Stromal cell of bone marrow (primary cell): ENCODE data around the gene CCNY.

Experiments
- DNase-seq: peaks from one replicate; pipeline ENCODE4 v3.0.0-alpha.2; 2012; ENCODE audit warnings: low read depth

CCNY gene

DNA sequence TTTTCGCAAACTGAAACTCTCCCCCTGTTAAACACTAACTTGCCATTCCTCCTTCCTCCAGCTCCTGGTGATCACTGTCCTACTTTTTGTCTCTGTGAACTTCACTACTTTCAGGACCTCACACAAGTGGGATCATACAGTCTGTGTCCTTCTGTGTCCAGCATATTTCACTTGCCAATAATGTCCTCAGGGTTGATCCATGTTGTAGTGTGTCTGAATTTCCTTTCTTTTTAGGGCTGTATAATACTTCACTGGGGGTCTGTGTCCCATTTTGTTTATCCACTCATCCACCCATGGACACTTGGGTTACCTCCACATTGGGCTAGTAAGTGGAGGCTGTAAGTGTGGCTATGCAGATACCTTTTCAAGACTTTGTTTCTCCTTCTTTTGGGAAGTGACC lies 226.1 kb downstream of the CCNY start:
- DNase-seq: no peak

DNA sequence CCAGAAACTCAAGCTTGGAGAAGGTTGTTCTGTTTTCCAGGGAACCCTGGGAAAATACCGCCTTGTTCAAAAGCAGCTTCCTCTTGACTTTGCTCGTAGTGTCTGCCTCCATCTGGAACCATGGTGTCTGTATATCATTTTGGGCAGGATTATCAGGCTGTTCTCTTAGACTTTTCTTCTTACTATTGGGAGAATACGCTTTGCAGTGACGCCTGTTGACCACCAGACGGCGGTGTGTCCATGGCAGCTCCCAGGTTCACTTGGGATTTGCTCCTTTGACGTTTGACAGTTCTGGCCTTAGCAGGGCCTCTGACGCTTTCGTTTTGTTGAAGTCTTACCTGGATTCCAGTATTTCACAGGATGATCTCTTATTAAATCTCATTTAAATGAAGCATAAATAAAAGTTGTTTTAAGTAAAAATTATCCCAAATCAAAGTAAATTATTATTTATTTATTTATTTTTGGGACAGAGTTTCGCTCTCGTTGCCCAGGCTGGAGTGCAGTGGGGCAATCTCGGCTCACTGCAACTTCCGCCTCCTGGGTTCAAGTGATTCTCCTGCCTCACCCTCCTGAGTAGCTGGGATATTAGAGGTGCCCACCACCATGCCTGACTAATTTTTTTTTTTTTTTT lies 227.1 kb downstream of the CCNY start:
- peak; percentile 58 for DNase-seq

DNA sequence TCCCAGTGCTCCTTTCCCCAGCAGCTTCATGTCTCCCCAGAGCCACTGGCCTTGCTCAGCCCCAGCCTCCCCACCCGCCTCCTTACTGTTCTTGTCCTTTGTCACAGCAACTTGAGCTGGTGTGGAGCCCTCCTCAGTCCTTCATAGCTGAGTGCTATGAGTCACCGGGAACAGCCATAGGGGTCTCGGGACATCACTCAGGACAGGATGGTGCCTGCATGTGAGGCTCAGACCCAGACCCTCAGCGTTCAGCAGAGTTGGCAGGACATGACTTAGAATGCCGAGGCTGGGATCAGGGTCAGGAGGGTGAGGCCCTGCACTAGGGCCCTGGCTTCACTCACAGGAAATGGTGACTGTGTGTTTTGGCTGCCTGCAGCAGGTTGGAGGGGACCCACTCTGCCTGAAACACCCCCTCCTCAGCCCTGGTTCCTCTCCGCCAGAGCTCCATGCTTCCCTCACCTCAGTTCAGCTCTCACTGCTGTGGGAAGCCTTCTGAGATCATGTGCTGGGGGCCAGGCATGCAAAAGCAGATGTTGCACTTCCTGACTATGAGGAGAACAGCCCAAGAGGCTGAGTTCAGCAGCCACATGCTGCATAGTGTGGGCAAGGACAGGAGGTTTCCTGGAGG lies 228.1 kb downstream of the CCNY start:
- no peak for DNase-seq

GRCh38 chr10:35565602-35566081 lies 229.3 kb downstream of the CCNY start:
- DNase-seq: no peak

- no peak for DNase-seq
These were observed 231.6 kb downstream of the CCNY start for GRCh38 chr10:35567951-35568350.

- DNase-seq: no peak
These were observed 232.2 kb downstream of the CCNY start for GRCh38 chr10:35568483-35569015.

DNA sequence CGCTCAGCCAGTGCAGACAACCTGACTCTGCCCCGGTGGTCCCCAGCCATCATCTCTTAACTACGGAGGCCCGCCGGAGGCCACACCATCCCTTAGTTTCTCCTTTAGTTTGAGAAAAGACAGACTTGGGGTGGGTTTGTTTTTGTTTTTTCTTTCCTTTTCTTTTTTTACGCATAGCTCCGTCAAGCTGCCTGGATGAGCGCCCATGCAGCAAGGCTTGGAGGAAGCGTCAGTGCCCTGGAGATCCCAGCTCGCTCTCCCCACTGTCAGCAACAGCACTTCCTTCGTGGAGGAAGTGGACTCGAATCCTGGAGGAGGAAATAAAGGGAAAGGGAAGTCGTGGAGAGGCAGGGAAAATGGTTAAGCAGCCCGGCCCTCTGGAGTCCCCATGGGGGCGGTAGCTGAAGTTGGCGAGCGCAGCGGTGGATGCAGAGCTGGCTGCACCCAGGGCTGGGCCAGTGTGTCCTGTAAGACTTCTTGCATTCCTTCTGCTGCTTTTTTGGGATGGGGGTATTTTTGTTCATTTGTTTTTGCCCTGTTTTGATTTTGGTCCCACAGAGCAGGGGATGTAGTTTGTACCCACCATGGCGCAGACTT lies 232.9 kb downstream of the CCNY start:
- no peak for DNase-seq

GRCh38 chr10:35569836-35570235 lies 233.5 kb downstream of the CCNY start:
- no peak for DNase-seq

DNA sequence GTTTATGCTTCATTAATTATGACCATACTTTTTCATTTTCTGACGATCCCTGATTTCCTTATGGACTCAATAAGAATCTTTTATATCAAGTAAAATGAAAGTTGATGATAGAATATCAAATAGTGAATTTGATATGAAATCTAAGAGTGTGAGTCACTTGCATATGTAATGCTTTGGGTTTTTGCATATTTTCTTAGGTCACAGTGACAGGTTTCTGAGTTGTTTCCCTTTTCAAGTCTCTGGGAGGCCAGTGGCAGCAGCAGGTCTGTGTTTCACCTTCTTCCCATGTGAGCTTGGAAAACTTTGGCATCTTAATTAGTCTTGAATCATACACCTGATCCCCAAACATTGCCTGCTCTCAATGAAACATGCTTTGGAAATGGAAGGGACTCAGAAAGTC lies 234.1 kb downstream of the CCNY start:
- no peak for DNase-seq

GRCh38 chr10:35572583-35572982 lies 236.3 kb downstream of the CCNY start:
- no peak for DNase-seq

DNA sequence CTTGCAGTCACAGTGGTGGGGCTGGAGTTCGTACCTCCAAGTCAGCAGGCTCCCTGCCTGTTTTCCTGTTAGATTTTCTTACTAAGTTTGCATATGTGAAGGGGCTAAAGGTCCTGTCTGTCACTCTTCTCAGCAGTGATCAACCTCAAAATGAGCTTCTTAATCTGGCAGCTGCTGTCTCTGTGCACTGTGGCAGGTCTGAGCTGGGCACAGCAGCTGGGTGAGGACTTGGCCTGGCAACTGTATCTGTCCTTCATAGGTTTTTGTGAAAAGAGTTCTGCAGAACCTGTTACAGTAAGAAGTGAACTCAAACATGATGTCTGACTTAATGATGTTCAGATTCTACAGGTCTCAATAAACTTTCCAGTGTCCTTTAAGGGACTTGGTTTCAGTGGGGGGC lies 237.5 kb downstream of the CCNY start:
- no peak for DNase-seq

GRCh38 chr10:35574924-35575352 lies 238.6 kb downstream of the CCNY start:
- peak; percentile 94 for DNase-seq

GRCh38 chr10:35575640-35576039 lies 239.3 kb downstream of the CCNY start:
- no peak for DNase-seq

DNA sequence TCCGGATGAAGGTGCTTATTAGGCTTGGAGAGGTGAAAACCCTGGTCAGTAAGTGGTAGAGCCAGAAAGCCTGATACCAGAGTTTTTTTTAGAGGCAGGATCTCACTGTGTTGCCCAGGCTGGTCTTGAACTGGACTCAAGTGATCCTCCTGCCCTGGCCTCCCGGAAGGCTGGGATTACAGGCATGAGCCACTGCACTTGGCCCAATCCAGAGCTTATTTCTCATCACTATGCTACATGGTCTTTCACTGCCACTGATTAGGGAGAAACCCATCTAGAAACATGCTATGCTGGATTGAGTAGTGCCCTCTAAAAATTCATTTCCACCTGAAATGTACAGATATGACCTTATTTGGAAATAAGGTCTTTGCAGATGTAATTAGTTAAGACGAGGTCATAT lies 240.4 kb downstream of the CCNY start:
- DNase-seq: no peak

DNA sequence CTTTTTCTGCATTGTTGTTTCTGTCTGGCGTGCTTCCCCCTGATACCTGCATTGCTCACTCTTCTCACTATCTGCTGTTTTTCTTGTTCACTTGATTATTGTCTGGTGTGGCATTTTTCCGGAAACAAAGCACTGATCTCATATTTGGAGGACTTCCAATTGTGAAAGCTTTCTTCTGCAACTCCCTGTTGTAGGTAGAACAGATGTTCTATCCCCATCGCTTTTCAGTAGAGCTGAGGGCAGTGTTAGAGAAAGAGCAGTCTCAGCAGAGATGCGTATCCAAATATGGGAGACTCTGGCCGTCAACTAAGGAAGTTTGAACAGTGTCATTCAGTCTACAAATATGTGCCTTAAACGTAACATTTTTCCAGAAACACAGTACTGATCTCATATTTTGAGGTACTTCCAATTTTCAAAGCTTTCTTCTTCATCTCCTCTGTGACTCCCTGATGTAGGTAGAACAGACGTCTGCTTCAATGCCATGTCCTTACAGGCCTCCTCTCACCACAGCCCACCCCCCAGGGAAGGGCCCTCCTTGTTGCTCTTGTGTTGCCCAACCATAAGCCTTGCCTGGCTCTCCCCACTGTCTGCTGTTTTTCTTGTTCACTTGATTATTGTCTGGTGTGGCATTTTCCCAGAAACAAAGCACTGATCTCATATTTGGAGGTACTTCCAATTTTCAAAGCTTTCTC lies 241.8 kb downstream of the CCNY start:
- no peak for DNase-seq

DNA sequence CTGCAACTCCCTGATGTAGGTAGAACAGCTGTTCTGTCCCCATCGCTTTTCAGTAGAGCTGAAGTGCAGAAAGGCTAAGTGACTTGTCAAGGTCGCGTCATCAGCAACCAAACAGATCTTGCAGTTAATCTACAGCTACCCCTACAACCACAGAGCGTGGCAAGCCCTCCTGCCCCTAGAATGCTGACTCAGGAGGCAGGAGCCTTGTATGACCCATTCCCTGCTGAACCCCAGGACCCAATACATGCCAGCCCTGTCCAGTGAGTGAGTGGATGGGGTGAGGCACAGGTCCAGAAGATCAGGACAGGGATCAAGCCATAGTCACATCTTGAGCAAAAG lies 242.3 kb downstream of the CCNY start:
- DNase-seq: no peak

DNA sequence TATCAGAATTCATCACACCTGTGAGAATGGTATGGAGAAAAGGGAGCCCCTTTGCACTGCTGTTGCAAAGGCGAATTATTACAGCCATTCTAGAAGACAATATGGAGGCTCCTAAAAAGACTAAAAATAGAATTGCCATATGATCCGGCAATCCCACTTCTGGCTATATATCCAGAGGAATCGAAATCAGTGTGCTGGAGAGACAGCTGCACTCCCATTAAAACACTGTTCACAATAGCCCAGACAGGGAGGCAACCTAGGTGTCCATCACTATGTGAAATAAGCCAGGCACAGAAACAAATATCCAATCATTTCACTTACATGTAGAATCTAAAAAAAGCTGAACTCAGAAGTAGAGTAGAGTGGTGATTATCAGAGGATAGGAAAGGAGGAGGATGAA lies 242.8 kb downstream of the CCNY start:
- DNase-seq: no peak

- no peak for DNase-seq
These were observed 243.6 kb downstream of the CCNY start for GRCh38 chr10:35579726-35580422.

DNA sequence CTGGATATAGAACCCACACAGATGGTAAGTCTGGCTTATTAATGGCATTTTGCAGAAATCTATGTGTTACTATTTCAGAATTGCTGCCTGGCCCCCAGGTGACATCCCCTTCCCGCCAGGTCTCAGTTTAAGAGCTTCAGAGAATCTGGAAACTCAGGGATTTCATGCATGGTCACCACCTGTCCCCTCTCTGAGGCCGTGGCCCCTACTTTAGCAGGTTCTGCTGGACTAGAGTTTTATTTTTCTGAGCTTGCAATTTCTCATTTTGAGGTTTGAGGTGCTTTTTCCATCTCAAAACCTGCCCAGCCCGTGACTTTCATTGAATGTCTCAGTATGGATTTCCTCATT lies 244.1 kb downstream of the CCNY start:
- DNase-seq: no peak

GRCh38 chr10:35581655-35582054 lies 245.3 kb downstream of the CCNY start:
- DNase-seq: no peak

- no peak for DNase-seq
These were observed 248.6 kb downstream of the CCNY start for GRCh38 chr10:35584946-35585345.

- no peak for DNase-seq
These were observed 249.0 kb downstream of the CCNY start for GRCh38 chr10:35585356-35585755.
